Right lobe of liver (tissue), 4 donors: ENCODE data around the gene ROR2.

Experiments
- POLR2A ChIP-seq: fragments of 450-650 bp; IDR thresholded peaks from one replicate; pipeline ENCODE4 v1.6.1; 2017; ENCODE audit warnings: antibody characterized with exemption, mild to moderate bottlenecking
- TF ChIP-seq, protein P1 (sequence below), 4 donors: fragments of 200-600 bp in 3 of 4; fragments of 450-650 bp in 1 of 4; IDR thresholded peaks; one replicate each; pipeline versions ENCODE4 v1.5.1 to v1.8.0; 2016 to 2022; ENCODE audit warnings: antibody characterized with exemption in 4 of 4, mild to moderate bottlenecking in 2 of 4
- donor health status: DM: no; HTN: no; CAD: no.
- donor health status: DM: no; HTN: no; CAD: no.
- donor health status: DM: no; HTN: yes; CAD: no.

DNA sequence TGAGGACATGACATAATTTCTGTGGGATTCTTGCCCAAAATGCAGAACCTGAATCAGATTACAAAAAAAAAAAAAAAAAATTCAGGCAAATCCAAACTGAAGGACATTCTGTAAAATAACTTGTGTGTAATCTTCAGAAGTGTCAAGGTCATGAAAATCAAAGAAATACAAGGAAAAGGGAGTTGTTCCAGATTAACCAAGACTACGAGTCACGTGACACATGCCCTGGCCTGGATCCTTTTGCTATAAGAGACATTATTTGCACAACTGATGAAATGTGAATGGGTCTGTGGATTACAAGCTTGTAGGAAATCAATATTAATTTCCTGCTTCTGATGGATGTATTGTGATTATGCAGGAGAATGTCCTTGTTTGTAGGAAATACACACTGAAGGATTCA is 309.6 kb downstream of the ROR2 start:
- TF ChIP-seq, protein P1, sequence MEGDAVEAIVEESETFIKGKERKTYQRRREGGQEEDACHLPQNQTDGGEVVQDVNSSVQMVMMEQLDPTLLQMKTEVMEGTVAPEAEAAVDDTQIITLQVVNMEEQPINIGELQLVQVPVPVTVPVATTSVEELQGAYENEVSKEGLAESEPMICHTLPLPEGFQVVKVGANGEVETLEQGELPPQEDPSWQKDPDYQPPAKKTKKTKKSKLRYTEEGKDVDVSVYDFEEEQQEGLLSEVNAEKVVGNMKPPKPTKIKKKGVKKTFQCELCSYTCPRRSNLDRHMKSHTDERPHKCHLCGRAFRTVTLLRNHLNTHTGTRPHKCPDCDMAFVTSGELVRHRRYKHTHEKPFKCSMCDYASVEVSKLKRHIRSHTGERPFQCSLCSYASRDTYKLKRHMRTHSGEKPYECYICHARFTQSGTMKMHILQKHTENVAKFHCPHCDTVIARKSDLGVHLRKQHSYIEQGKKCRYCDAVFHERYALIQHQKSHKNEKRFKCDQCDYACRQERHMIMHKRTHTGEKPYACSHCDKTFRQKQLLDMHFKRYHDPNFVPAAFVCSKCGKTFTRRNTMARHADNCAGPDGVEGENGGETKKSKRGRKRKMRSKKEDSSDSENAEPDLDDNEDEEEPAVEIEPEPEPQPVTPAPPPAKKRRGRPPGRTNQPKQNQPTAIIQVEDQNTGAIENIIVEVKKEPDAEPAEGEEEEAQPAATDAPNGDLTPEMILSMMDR (IDR thresholded peaks at IDR 0.05), result no peak
- TF ChIP-seq POLR2A, result no peak
